CD4-positive, alpha-beta T cell treated with Interleukin-17A for 1 hour (primary cell): ENCODE measurements around the gene CREB5.
"Not testable (repeated sequence)": the region's sequence is repeated elsewhere in the genome, so short reads cannot be mapped to it uniquely, and the experiment has no call there.

Experiments used
- DNase-seq: peaks from one replicate; pipeline ENCODE4 v3.0.0-alpha.2; 2020

The CREB5 gene

GRCh38 chr7:28587211-28587610, 174.9 kb downstream of the CREB5 start:
- no peak for DNase-seq

DNA sequence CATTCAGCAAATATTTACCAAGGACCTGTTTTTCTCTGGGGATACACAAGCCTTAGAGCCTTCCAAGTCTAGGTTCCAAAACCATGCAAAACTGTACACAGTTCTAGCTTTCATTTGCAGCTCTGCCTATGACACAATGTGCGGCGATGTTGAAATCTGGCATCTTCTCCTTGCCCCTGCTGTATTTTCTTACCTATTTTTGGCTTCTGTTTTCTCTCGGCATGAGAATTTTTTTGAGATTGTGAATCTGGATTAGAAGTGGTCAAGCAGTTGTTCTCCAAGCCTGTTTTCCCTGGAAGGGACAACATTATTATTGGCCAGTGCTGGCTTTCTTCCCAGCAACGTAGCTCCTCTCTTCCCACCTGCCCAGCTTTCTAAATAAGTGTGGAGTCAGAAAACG, 176.3 kb downstream of the CREB5 start:
- DNase-seq, result no peak

GRCh38 chr7:28591041-28591674, 178.8 kb downstream of the CREB5 start:
- no peak for DNase-seq

GRCh38 chr7:28591725-28592349, 179.5 kb downstream of the CREB5 start:
- DNase-seq, result no peak

DNA sequence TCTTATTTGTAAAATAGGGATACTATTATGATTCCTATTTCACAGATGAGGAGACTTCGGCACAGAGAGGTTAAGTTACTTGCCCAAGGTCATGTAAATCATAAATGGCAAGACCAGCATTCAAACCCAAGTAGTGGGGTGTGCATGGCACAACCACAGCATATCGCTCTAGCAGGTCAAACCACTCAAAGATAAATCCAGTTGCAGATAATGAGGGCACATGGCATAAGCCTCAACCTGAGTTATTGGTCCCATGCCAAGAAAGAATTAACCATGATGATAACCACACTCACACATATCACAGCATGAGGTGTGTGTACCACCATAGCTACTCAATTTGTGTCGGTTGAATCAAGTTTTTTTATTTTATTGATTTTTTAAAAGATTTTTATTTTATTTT, 180.5 kb downstream of the CREB5 start:
- no peak for DNase-seq

- no peak for DNase-seq
Measured at GRCh38 chr7:28595076-28595475, 182.8 kb downstream of the CREB5 start.

DNA sequence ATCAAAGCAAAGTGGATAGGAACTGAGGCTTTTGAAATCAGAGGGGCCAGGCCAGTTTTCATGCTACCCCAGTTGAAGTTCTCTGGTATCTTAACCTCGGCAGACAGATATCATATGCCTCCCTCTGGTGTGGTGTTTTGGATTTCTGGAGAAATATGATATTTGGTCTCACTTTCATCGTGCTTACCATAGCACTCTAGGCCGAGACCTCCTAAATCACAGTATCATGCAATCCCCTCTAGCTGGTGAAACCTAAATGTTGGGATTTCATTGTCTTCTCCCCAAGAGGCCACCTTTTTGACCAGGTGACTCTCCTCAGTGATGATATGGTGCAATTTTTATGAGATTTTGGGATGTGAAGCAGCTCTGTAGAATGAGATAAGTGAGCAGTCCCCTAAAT, 183.5 kb downstream of the CREB5 start:
- DNase-seq, result no peak

GRCh38 chr7:28596245-28596935, 184.1 kb downstream of the CREB5 start:
- no peak for DNase-seq

DNA sequence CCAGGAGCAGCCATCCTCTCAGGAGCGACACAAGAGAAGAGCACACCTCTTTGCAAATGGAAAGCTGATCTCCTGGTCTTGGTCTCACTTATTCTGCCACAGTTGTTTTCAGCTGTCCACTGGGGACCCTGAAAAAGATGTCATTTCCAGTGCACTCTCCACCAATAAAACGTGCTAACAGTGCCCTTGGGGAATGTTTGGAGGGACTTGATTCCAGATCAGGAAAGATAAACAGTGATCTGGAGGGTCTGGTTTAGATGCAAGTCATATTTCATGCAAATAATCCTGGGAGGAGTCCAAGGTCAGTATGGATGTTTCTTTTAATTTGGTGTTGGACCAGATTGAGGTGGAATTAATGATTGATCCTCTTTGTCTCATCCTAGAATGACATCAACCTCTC, 185.0 kb downstream of the CREB5 start:
- DNase-seq, result no peak

DNA sequence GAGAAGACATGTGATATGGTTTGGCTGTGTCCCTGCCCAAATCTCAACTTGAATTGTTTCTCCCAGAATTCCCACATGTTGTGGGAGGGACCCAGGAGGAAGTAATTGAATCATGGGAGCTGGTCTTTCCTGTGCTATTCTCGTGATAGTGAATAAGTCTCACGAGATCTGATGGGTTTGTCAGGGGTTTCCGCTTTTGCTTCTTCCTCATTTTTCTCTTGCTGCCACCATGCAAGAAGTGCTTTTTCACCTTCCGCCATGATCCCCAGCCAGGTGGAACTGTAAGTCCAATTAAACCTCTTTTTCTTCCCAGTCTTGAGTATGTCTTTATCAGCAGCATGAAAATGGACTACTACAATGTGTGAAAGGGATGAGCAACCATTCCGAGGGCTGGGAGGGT, 185.7 kb downstream of the CREB5 start:
- DNase-seq, result not testable (repeated sequence)

- no peak for DNase-seq
Measured at GRCh38 chr7:28598586-28598985, 186.3 kb downstream of the CREB5 start.

DNA sequence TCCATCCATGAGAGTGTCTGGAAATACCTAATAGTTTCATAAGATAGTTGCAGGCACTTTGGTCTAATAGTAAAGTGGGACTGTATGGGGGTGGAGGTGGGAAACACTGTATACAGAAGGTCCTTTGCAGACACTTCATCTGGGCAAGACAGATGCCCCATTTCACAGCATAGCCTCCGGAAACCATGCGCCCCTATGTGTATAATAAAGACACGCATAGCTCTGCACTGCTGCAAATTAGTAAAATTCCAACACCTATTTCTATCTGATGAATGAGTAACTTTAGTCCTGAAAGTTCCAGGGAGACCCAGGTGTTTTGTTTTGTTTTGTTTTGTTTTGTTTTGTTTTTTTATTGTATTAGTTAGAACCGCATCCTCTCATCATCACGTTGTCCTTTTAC, 187.1 kb downstream of the CREB5 start:
- DNase-seq, result no peak

GRCh38 chr7:28602282-28602681, 190.0 kb downstream of the CREB5 start:
- DNase-seq, result no peak

DNA sequence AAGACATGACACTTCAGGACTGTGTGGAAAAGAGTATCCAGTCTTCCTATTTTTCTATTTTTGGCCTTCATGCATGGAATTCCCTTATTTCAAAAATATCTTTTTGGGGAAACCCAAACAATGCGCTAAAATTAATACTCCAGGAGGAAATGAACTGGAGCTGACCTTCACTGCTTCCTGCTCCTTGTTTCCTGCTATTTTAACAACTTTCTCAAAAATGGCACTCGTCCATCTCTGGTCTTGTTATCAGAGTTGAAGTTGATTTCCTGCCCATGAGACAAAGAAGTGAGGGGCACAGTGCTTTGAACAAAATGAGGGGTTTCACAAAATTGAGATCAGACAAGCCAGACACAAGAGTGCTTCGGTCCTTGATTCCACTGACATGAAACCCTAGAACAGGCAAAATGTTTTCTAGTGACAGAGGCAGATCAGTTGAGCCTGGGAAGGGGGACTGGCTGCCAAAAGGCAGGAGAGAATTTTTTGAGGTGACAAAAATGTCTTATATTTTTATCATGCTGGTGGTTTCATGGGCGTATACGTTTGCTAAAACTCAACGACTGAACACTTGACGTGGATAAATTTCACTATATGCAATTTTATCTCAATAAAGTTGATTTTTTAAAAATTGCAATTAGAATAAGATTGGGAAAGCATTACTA, 193.2 kb downstream of the CREB5 start:
- no peak for DNase-seq

GRCh38 chr7:28606421-28606820, 194.1 kb downstream of the CREB5 start:
- no peak for DNase-seq

DNA sequence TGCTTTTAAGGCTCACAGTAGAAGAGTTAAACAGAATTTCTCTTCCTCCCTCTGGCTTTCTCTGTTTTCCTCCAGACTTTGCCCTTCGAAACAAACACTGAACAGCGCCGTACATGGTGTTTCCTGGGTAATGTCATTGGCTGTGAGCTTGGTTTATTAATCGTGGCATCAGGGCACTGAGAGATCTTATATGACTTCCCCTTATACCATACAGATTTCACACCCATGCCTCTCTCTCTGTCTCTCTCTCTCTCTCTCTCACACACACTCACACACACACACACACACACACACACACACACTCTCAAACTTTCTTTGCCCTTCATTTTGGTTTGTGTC, 195.5 kb downstream of the CREB5 start:
- DNase-seq, result no peak

GRCh38 chr7:28608237-28608656, 195.9 kb downstream of the CREB5 start:
- no peak for DNase-seq

DNA sequence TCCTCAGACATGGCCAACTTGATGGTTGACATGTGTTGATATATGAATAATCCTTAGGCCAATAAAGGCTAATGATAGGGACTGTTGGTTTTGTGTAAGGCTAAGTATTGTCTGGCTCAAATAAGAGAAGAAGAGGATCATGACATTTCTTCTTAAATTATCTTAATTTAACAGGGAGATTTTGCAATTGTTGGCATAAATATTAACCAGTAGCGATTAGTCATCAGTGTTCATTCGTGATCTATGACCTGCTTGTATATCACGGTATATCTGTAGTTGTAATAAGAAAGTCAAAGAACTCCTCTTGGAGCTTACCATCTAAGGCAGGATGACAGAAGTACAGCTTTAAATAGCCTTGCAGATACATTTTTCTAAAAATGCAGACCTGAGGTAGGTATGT, 196.4 kb downstream of the CREB5 start:
- DNase-seq, result no peak

DNA sequence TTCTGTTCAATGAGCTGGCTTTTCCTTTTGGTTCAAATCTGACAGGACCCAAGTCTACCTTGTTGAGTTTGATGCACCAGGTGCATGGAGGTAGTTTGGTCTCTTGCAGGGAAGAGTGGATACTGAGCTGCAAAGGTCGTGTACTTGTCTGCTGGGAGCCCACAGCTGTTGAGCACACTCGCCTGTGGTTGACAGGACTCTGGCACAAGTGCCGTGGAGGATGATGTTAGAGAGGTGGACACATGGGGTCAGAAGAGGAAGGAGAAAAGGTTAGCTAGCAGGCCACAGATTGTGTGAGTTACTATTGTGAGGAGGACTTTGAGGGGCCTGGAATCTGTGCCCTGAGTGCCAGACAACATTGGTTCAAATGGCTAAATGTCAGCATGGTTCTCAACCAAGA, 197.3 kb downstream of the CREB5 start:
- no peak for DNase-seq

DNA sequence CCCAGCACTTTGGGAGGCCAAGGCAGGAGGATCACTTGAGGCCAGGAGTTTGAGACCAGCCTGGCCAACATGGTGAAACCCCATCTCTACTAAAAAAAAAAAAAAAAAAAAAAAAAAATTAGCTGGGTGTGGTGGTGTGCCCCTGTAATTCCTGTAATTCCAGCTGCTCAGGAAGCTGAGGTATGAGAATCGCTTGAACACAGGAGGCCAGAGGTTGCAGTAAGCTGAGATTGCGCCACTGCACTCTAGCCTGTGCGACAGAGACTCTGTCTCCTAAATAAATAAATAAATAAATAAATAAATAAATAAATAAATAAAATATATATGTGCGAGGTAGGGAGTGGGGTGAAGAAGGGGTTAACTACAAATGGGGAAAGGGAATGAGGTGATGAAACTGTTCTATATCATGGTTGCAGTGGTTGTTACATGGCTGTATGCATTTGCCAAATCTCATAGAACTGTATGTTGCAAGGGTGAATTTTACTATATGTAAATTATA, 199.1 kb downstream of the CREB5 start:
- DNase-seq, result not testable (repeated sequence)

DNA sequence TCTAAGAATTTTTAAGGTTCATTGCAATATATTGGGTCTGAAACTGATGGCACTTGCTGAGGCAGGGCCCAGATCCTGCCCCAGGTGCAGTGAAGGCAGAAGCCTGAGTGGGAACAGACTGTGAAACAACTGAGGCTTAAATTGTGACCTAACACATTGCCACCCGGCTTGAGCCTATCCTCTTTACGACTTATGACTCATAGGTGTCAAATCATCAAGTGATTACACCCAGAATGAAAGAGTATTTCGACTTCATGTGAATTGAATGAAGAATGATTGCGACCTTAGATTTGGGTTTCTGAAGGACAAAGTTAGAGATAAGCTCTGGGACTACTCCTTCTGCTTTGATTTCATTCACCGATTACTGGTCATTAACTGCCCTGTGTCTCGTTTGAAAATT, 200.9 kb downstream of the CREB5 start:
- no peak for DNase-seq

DNA sequence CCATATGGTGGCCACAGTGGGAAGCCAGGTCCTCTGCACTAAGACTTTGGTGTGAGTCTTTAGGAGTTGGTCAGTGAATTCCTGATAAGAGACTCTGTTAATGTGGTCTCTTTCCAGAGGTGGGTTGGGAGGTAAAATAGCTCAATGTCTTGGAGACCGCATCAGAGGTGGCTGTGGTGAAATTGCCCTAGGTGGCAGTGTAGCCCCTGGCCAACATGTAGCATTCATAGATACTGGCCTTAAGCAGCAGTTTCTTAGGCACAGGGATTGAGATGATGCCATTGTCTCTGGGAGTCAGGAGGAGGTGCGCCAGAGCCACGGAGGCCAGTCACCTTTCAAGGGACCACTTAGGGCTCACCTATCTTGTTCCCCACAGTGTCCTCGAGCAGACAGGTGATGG, 202.8 kb downstream of the CREB5 start:
- no peak for DNase-seq

DNA sequence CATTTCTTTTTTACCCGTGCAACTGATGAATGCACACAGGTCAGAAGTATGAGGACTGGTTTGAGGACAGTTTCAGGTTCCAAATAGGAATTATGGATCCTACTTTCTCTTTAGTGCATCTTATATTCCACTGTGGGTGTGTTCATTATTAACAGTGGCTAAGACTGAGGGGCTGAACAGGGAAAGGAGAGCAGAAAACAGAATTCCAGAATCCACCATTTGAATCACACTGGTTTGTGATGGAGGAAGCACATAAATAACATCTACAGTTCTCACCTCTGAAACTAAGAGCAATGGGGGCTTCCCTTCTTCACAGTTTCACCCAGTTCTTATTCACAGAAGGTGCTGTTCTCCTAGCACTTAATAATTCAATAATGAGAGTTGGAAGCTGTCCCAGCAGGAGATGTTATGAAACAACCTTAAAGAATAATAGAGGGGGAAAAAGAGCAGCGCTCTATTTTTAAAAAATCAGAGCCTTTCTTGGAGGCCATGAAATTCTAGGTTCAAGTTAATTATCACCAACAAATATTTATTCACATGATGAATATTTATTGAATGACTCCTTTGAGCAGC, 205.1 kb downstream of the CREB5 start:
- DNase-seq, result no peak

- no peak for DNase-seq
Measured at GRCh38 chr7:28618383-28618782, 206.1 kb downstream of the CREB5 start.
